GM12874 (cell line): ENCODE results near the gene ATOH8.

Source experiments
- CTCF ChIP-seq: IDR thresholded peaks from 2 replicates; pipeline ENCODE4 v1.5.1; 2011; ENCODE audit warnings: low read depth, mild to moderate bottlenecking, control low read depth, low read length, moderate library complexity; ENCODE audit not compliant: insufficient read depth

The ATOH8 gene

GRCh38 chr2:85758361-85759256, 4.8 kb downstream of the ATOH8 start:
- TF ChIP-seq CTCF, result no peak

GRCh38 chr2:85759257-85759613, 5.4 kb downstream of the ATOH8 start:
- TF ChIP-seq CTCF, result no peak

- TF ChIP-seq CTCF, result no peak
Observed at GRCh38 chr2:85760371-85760770, 6.6 kb downstream of the ATOH8 start.

- TF ChIP-seq CTCF, result no peak
Observed at GRCh38 chr2:85760872-85761271, 7.1 kb downstream of the ATOH8 start.

GRCh38 chr2:85761512-85761944, 7.7 kb downstream of the ATOH8 start:
- no peak for TF ChIP-seq CTCF

- no peak for TF ChIP-seq CTCF
Observed at GRCh38 chr2:85761946-85762345, 8.2 kb downstream of the ATOH8 start.

- no peak for TF ChIP-seq CTCF
Observed at GRCh38 chr2:85763132-85763531, 9.3 kb downstream of the ATOH8 start.
